H54 (cell line): ENCODE measurements around the gene SECISBP2.

Experiments used
- DNase-seq: peaks from one replicate; pipeline ENCODE4 v3.0.0; 2011; ENCODE audit warnings: low spot score, mixed read lengths; ENCODE audit not compliant: insufficient read length
- FAIRE-seq: peaks from 3 replicates; lab custom pipeline; 2011; peaks lifted over from hg19 to GRCh38; lab: Jason Lieb, UNC
- POLR2A ChIP-seq: IDR thresholded peaks from 2 replicates; pipeline ENCODE4 v1.6.1; 2011; ENCODE audit warnings: low read depth, mild to moderate bottlenecking, low read length

SECISBP2 gene

GRCh38 chr9:89397471-89397870 lies 79.2 kb downstream of the SECISBP2 start:
- DNase-seq (no peak), FAIRE-seq (no peak)
- TF ChIP-seq POLR2A, result no peak

- FAIRE-seq (no peak), DNase-seq (no peak)
- no peak for TF ChIP-seq POLR2A
Measured at GRCh38 chr9:89398621-89399020, 80.3 kb downstream of the SECISBP2 start.

- FAIRE-seq (no peak), DNase-seq (no peak)
- no peak for TF ChIP-seq POLR2A
Measured at GRCh38 chr9:89400403-89401116, 82.3 kb downstream of the SECISBP2 start.

GRCh38 chr9:89402695-89403427 lies 84.6 kb downstream of the SECISBP2 start:
- no peak for FAIRE-seq
- TF ChIP-seq POLR2A, result no peak
- DNase-seq, result no peak

- FAIRE-seq, result no peak
- TF ChIP-seq POLR2A, result no peak
Measured at GRCh38 chr9:89404074-89404473, 85.8 kb downstream of the SECISBP2 start.

GRCh38 chr9:89405826-89406225 lies 87.5 kb downstream of the SECISBP2 start:
- no peak for TF ChIP-seq POLR2A
- FAIRE-seq (no peak), DNase-seq (no peak)

More at GRCh38 chr9:89404074-89404473, 85.8 kb downstream of the SECISBP2 start:
- DNase-seq, result no peak

GRCh38 chr9:89407070-89407469 lies 88.8 kb downstream of the SECISBP2 start:
- DNase-seq, result no peak
- no peak for FAIRE-seq

GRCh38 chr9:89408628-89409101 lies 90.4 kb downstream of the SECISBP2 start:
- FAIRE-seq (no peak), DNase-seq (no peak)
- TF ChIP-seq POLR2A, result no peak

More at GRCh38 chr9:89407070-89407469, 88.8 kb downstream of the SECISBP2 start:
- no peak for TF ChIP-seq POLR2A
